Measurements from ENCODE around the gene TRAIP.

DNA sequence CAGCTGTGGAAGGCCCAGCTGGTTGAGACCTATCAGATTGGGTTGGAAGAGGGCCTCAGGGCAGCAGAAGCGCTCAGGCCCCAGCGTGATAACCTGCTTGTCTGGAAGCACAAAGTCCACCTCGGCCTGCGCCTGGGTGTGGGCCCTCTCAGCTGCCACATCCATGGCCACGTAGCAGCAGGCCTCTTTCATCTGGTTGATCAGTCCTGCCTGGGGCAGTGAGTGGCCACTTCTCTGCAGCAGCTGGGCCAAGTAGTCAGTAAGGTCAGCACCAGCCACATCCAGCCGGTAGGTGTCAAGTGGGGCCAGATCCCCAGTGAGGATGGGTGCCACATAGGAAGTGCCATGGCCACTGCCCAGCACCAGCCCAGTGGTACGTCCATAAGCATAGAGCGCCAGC is 17.3 kb upstream of the TRAIP start:
- TF ChIP-seq, protein P1, sequence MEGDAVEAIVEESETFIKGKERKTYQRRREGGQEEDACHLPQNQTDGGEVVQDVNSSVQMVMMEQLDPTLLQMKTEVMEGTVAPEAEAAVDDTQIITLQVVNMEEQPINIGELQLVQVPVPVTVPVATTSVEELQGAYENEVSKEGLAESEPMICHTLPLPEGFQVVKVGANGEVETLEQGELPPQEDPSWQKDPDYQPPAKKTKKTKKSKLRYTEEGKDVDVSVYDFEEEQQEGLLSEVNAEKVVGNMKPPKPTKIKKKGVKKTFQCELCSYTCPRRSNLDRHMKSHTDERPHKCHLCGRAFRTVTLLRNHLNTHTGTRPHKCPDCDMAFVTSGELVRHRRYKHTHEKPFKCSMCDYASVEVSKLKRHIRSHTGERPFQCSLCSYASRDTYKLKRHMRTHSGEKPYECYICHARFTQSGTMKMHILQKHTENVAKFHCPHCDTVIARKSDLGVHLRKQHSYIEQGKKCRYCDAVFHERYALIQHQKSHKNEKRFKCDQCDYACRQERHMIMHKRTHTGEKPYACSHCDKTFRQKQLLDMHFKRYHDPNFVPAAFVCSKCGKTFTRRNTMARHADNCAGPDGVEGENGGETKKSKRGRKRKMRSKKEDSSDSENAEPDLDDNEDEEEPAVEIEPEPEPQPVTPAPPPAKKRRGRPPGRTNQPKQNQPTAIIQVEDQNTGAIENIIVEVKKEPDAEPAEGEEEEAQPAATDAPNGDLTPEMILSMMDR (IDR thresholded peaks at IDR 0.05): no peak
- no peak for TF ChIP-seq EP300 (IDR thresholded peaks at IDR 0.05)
